ENCODE results near the gene SH3TC1. TPM values are rescaled to one million over a fixed set of nuclear protein-coding genes. Genes with fewer than 3 reads are reported as not detected.

The SH3TC1 gene
- total and polyA plus RNA-seq, 2 of the 8 experiments (the other 6 are each of a cell fraction or from before 2014, with no cell fraction given): 0.15 TPM; not detected in 1

DNA sequence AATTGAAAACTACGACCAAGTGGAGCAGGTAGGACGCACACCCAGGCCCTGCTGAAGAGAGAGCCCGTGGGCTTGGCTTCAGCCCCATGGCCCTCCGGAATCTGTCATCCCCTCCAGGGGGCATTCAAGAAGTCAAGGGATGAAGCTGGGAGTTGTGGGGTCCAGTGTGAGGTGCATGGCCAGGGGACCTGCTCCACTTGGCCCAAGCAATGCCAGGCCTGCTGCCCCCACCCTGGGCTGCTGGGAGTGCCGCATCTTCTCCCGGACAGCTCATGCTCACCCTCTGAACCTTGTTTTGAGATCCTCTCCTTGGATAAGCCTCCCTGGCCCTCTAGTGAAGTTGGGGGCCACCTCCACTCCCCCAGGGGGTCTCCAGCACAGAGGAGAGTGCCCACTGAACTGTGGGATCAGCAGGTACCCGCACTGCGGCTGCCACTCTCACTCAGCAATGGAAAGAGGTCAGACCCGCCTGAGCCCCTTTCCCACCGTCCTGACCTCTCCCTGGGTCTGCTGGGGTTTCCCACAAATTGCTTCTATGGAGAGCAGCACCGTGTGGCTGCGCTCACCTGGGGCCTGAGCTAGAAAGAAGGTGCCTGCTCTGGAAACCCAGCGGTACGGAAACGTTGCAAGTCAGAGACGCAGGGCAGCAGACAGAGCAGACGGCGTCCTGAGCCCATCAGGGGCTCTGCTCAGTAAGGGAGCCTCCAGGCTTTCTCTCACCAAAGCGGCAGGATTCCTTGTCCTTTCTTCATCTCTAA, 35.5 kb upstream of the SH3TC1 start:
- H3K27me3 ChIP-seq (replicated peaks in 1 of 4; ENCODE audit: control insufficient read depth in 3 of 4, extremely low read depth in 1 of 4, insufficient read depth in 3 of 4, low read length in 3 of 4): peaks cover 0 to 19% (median 12%) of the 10 kb centered on the region in 4 experiments; a peak in 6 of 7 replicates
- H3K18ac ChIP-seq (ENCODE audit: extremely low read depth, low read length): no peak overlapping the region
- DNase-seq (ENCODE audit: low read depth in 1 of 2, low spot score in 2 of 2) (no peak), FAIRE-seq (no peak)
- ChIA-PET POLR2A (ENCODE audit: partially characterized antibody) (no interaction called here), CTCF (ENCODE audit: partially characterized antibody) (interaction anchor here (1.1 to 1.8 kb wide), 3 partner anchors 12 to 16 kb away, joined by 3 read pairs; no protein-coding TSS in a partner anchor)
- H2AK5ac ChIP-seq (ENCODE audit: low read depth, low read length): no peak overlapping the region; the same call in 1 of the 2 replicates
- H4K91ac ChIP-seq (replicated peaks; ENCODE audit: insufficient read length, low read length): no peak overlapping the region
- H3K4ac ChIP-seq (replicated peaks; ENCODE audit: insufficient read length, low read depth, low read length): no peak overlapping the region
- H3K27ac ChIP-seq (ENCODE audit: low read depth, low read length): no peak overlapping the region
- peaks cover 4 to 8% of the 10 kb centered on the region in 2 experiments for H3K9me3 ChIP-seq (ENCODE audit: insufficient read depth in 2 of 2, low read depth in 1 of 2, low read length in 1 of 2)
- no peak overlapping the region for H3K4me3 ChIP-seq (ENCODE audit: extremely low read depth in 1 of 4, insufficient read depth in 2 of 4, low read depth in 3 of 4, low read length in 4 of 4)
- no peaks in the 10 kb centered on the region for H3K36me3 ChIP-seq (ENCODE audit: control insufficient read depth in 2 of 4, insufficient read depth in 4 of 4, low read length in 3 of 4)
- H2AFZ ChIP-seq (ENCODE audit: low read length): no peak overlapping the region
- no peak overlapping the region for H2BK15ac ChIP-seq (ENCODE audit: low read length)
- H3K79me1 ChIP-seq (ENCODE audit: low read depth, low read length): no peaks in the 10 kb centered on the region
- H3K14ac ChIP-seq (ENCODE audit: insufficient read length): no peak overlapping the region
- H4K5ac ChIP-seq (ENCODE audit: insufficient read length, low read depth, low read length): no peak overlapping the region
- no peaks in the 10 kb centered on the region for H3K79me2 ChIP-seq (ENCODE audit: control insufficient read depth in 1 of 2, insufficient read depth in 2 of 2, low read length in 2 of 2)
- no peak overlapping the region for H2BK12ac ChIP-seq (ENCODE audit: low read depth, low read length)
- no peak overlapping the region for H3K4me2 ChIP-seq (ENCODE audit: insufficient read depth in 1 of 2, low read depth in 2 of 2, low read length in 2 of 2)
- H2BK120ac ChIP-seq (replicated peaks; ENCODE audit: low read depth, low read length): no peak overlapping the region
- H3K23ac ChIP-seq (ENCODE audit: insufficient read length): no peak overlapping the region
- H2BK5ac ChIP-seq (ENCODE audit: low read depth, low read length): no peak overlapping the region
- no peak overlapping the region for H3K9ac ChIP-seq (replicated peaks in 1 of 4; ENCODE audit: extremely low read depth in 1 of 4, low read depth in 3 of 4, low read length in 3 of 4)
- H2BK20ac ChIP-seq (ENCODE audit: low read length): no peak overlapping the region
- WGBS, 2 experiments (ENCODE audit: extremely low coverage in 1 of 2, insufficient coverage in 1 of 2, insufficient read length in 1 of 2, insufficient replicate concordance in 2 of 2, low coverage in 1 of 2, low lambda C conversion rate in 2 of 2, missing lambda C conversion rate in 1 of 2): 88% methylated on average over 19 of the region's 19 CpGs; no CpG with 5 or more reads in 1 of the 2 experiments
- no peak for TF ChIP-seq FOSL1 (IDR thresholded peaks at IDR 0.05; ENCODE audit: insufficient read depth, low read depth, low read length)
- peaks cover 0 to 3% (median 0%) of the 10 kb centered on the region in 4 experiments; a peak in 4 of 7 replicates for H3K4me1 ChIP-seq (replicated peaks in 1 of 4; ENCODE audit: control insufficient read depth in 3 of 4, insufficient read depth in 4 of 4, low read length in 3 of 4)
- no peak overlapping the region for H4K8ac ChIP-seq (ENCODE audit: extremely low read depth, insufficient read depth, low read length)
- H4K20me1 ChIP-seq (replicated peaks in 1 of 2; ENCODE audit: control insufficient read depth in 1 of 2, insufficient read depth in 2 of 2, low read length in 2 of 2): peaks cover 0 to 5% of the 10 kb centered on the region in 2 experiments
- H3K56ac ChIP-seq (replicated peaks; ENCODE audit: insufficient read length, low read depth, low read length): no peak overlapping the region
- H3K23me2 ChIP-seq (ENCODE audit: low read depth, low read length): peaks cover 17% of the 10 kb centered on the region; the same call in 1 of the 2 replicates
